LNCAP (cell line): Measurements from ENCODE around the gene UNC13D.
A peak's percentile ranks its signal among the peaks of the same experiment; 100 is the strongest.

ENCODE experiments used
- CTCF ChIP-seq: fragments of 450-650 bp; IDR thresholded peaks from 2 replicates; pipeline ENCODE4 v1.5.1; 2017; ENCODE audit warnings: mild to moderate bottlenecking

The UNC13D gene

GRCh38 chr17:75827308-75828075 lies 16.7 kb downstream of the UNC13D start:
- peak; percentile 55 for TF ChIP-seq CTCF

DNA sequence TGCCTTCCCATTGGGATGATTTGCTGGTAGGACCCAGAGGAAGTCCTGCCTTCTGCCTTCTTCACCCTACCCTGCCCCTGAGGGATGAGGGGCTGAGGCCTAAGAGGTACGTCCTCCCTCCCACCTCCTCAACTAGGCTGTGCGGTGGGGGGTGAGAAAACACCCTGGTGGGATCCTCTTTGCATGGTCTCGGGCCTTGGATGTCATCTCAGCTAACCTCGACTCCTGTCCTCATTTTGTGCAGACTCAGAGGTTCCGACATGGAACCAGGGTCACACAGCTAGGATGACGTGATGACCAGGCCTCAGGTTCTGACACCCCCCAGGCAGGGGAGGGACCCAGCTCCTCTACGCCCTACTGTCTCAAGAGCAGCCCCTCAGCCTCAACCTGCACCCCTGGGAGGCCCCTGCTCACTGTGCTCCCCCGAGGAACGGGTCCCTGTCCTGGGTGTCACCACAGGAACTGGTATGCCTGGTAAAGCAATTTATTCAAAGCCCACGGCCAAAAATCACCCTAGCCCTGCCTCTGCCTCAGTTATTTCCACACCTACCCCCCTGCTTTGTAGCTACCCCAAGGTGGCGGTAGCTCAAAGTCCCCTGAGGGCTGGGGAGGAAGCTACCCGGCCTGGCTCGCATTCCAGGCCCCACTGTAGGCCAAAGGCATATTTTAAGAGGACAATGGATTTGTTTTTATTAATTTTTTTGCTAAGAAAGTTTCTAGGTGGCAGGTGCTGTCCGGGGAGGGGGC lies 17.5 kb downstream of the UNC13D start:
- TF ChIP-seq CTCF, result no peak

- TF ChIP-seq CTCF, result no peak
Observed at GRCh38 chr17:75825748-75826370, 18.3 kb downstream of the UNC13D start.

- no peak for TF ChIP-seq CTCF
Observed at GRCh38 chr17:75825149-75825552, 19.1 kb downstream of the UNC13D start.

DNA sequence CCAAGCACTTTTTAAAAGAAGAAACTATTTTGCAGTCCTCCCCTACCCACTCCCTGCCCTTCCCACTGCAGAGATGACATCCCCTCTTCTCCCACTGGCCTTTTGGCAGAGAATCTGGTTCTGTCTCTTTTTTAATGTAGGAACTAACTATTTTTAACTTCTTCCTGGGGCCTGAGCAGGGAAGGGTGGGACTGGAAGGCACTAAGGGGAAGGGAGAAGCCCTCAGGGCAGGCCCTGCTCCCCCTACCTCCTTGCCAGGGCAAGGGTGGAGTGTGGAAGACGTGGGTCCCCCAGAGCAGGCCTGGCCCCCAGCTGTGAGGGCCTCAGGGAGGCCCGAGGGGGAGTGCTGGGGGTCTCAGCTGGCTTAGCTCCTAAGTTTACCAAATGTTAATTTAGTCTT lies 19.5 kb downstream of the UNC13D start:
- no peak for TF ChIP-seq CTCF

GRCh38 chr17:75824050-75824552 lies 20.1 kb downstream of the UNC13D start:
- TF ChIP-seq CTCF, result no peak

GRCh38 chr17:75823257-75824041 lies 20.8 kb downstream of the UNC13D start:
- TF ChIP-seq CTCF, result no peak
